Heart right ventricle (tissue), 16 donors: ENCODE measurements around the gene YEATS4. TPM values are rescaled to one million over a fixed set of nuclear protein-coding genes. Genes with fewer than 3 reads are reported as not detected.
A peak's percentile ranks its signal among the peaks of the same experiment; 100 is the strongest.

Source experiments
- ATAC-seq, 8 donors: fragments of 200-7000 bp; cut with Tn5 transposase; one replicate each; pipeline ENCODE4 v1.9.1; 2020; ENCODE audit warnings: mild to moderate bottlenecking in 8 of 8, moderate library complexity in 8 of 8, moderate number of reproducible peaks in 1 of 8
- DNase-seq, 2 donors: peaks; one replicate each; pipeline ENCODE4 v3.0.0-alpha.2; 2020
- H3K27ac ChIP-seq, 10 donors: fragments of 200-600 bp; sonication (generic) in 2 of 10; one replicate each; pipeline versions ENCODE4 v1.5.0 to v1.8.0; 2020 to 2022; ENCODE audit warnings: mild to moderate bottlenecking in 3 of 10
- H3K27me3 ChIP-seq, 7 donors: fragments of 200-600 bp; one replicate each; pipeline ENCODE4 v1.8.0; 2021 to 2022; ENCODE audit warnings: mild to moderate bottlenecking in 2 of 7
- H3K36me3 ChIP-seq, 9 donors: fragments of 200-600 bp; sonication (generic) in 1 of 9; one replicate each; pipeline versions ENCODE4 v1.5.0 to v1.8.0; 2020 to 2022; ENCODE audit warnings: mild to moderate bottlenecking in 2 of 9
- H3K4me1 ChIP-seq, 9 donors: fragments of 200-600 bp; sonication (generic) in 1 of 9; one replicate each; pipeline versions ENCODE4 v1.5.0 to v1.8.0; 2020 to 2022; ENCODE audit warnings: mild to moderate bottlenecking in 4 of 9
- H3K4me3 ChIP-seq, 10 donors: fragments of 200-600 bp; sonication (generic) in 2 of 10; one replicate each; pipeline versions ENCODE4 v1.5.0 to v1.8.0; 2020 to 2022; ENCODE audit warnings: mild to moderate bottlenecking in 7 of 10, moderate library complexity in 2 of 10
- H3K9me3 ChIP-seq, 11 donors: fragments of 200-600 bp in 10 of 11; sonication (generic) in 2 of 11; one replicate each; pipeline versions ENCODE4 v1.5.0 to v1.8.0; 2013 to 2022; ENCODE audit warnings: mild to moderate bottlenecking in 2 of 11, control low read depth in 1 of 11, moderate library complexity in 1 of 11
- CTCF ChIP-seq, 9 donors: fragments of 200-600 bp; sonication (generic) in 2 of 9; IDR thresholded peaks; one replicate each; pipeline versions ENCODE4 v1.5.0 to v1.8.0; 2021 to 2022; ENCODE audit warnings: antibody characterized with exemption in 9 of 9, mild to moderate bottlenecking in 5 of 9, moderate library complexity in 1 of 9
- WGBS, 2 donors: extraction: QIAGEN DNeasy Blood & Tissue Kit; methylation state at CpG; one replicate each; pipeline ENCODE4 v1.1.7; 2013; ENCODE audit warnings: inconsistent platforms in 1 of 2; 5-methylcytosine and 5-hydroxymethylcytosine counted together
- intact Hi-C, 10 donors: fragments of 100-400 bp; cut with DNase I; formaldehyde crosslinking; loops; one replicate each; pipeline versions ENCODE4 v1.11.1 to v1.14.2; 2022
- polyA plus RNA-seq, 2 donors: library from polyadenylated mRNA; stranded (reverse); fragments of 200-250 nt; gene quantifications; one replicate each; pipeline ENCODE4 v1.2.3, GENCODE V29; 2013
- total RNA-seq, 10 donors: library from RNA; stranded (reverse); fragmentation: NEBNext Ultra II Directional in 3 of 10; extraction: Animal tissue kit (Norgen Biotek cat#: 25700) in 3 of 10; gene quantifications; one replicate each; pipeline versions ENCODE4 v1.2.1 to v1.2.4, GENCODE V29; 2021 to 2023
- donor health status: Arrhythmogenic right ventricular cardiomyopathy.
- donor health status: ischemic (EF 13 %, LVEDD 7.1; RV severe dilation, severe dysfunction).
- donor health status: healthy with polysubstance abuse.
- donor health status: DM: no; HTN: yes; CAD: no.
- donor health status: DM: no; HTN: no; CAD: no.
- donor health status: ischemic (EF 25% LVEDD 6.9; RV normal size, moderate dysfunction).
- donor health status: ischemic (EF 25% LVEDD 5.7; RV mildly dilated, moderate dysfunction).
- donor health status: healthy.
- donor health status: DM: yes; HTN: yes; CAD: no.
- donor health status: Ischemic cardiomyopathy.
- donor health status: ischemic (EF 35%, LVEDD 5.7; RV mildly dilated, moderate dysfunction).
- donor health status: nonischemic (EF 11% LVEDD 7.7; RV severe dilation, severe dysfunction).
- donor health status: DM: yes; HTN: yes; CAD: no.
- donor health status: PGD.
- donor health status: ischemic (EF 29% LVEDD 5.4; RV normal size, mild dysfunction).
- donor health status: nonischemic (EF 23%, LVEDD 6.1; RV moderate dilation, normal function).

Gene YEATS4
- total and polyA plus RNA-seq, 12 donors = 2.8 to 13.1 (median 9.3) TPM

GRCh38 chr12:69321351-69321750, 38.2 kb upstream of the YEATS4 start:
- H3K4me3 ChIP-seq = no peak overlapping the region
- WGBS, 2 donors = 82 to 83% methylated on average over 1 of the region's 1 CpG
- no peak for DNase-seq
- ATAC-seq = no peak
- H3K4me1 ChIP-seq = no peaks in the 10 kb centered on the region
- H3K9me3 ChIP-seq = peaks cover 0 to 14% (median 0%) of the 10 kb centered on the region in 11 donors
- H3K36me3 ChIP-seq = no peaks in the 10 kb centered on the region
- H3K27ac ChIP-seq = no peak overlapping the region
- peaks cover 0 to 22% (median 0%) of the 10 kb centered on the region in 7 donors for H3K27me3 ChIP-seq
- TF ChIP-seq CTCF (IDR thresholded peaks at IDR 0.05) = no peak
- intact Hi-C loops = no loop called here

- ATAC-seq (no peak), DNase-seq (no peak)
- WGBS, 2 donors = 66 to 67% methylated on average over 2 of the region's 2 CpGs
- TF ChIP-seq CTCF (IDR thresholded peaks at IDR 0.05) = no peak
- Histone ChIP-seq H3K27me3 (peaks cover 0 to 57% (median 8%) of the 10 kb centered on the region in 7 donors), H3K4me3 (no peak overlapping the region), H3K4me1 (peaks cover 0 to 4% (median 0%) of the 10 kb centered on the region in 9 donors), H3K36me3 (no peaks in the 10 kb centered on the region), H3K27ac (no peak overlapping the region), H3K9me3 (no peaks in the 10 kb centered on the region)
- intact Hi-C loops = no loop called here
Measured at GRCh38 chr12:69324797-69325466, 34.6 kb upstream of the YEATS4 start.

GRCh38 chr12:69328426-69328825, 31.1 kb upstream of the YEATS4 start:
- Histone ChIP-seq H3K27ac (peak overlapping the region in 1 of 10 donors; percentile 87), H3K4me1 (peaks cover 0 to 26% (median 7%) of the 10 kb centered on the region in 9 donors), H3K9me3 (no peaks in the 10 kb centered on the region), H3K36me3 (no peaks in the 10 kb centered on the region), H3K27me3 (peaks cover 0 to 65% (median 7%) of the 10 kb centered on the region in 7 donors), H3K4me3 (no peak overlapping the region)
- intact Hi-C loops = no loop called here
- ATAC-seq (no peak), DNase-seq (no peak)
- TF ChIP-seq CTCF (IDR thresholded peaks at IDR 0.05) = no peak
- WGBS, 2 donors = 59 to 74% methylated on average over 3 of the region's 3 CpGs

- intact Hi-C loops = no loop called here
- DNase-seq = no peak
- no peak for TF ChIP-seq CTCF (IDR thresholded peaks at IDR 0.05)
- H3K27me3 ChIP-seq = peaks cover 0 to 64% (median 7%) of the 10 kb centered on the region in 7 donors
- peaks cover 0 to 31% (median 7%) of the 10 kb centered on the region in 9 donors for H3K4me1 ChIP-seq
- WGBS, 2 donors = 69 to 83% methylated on average over 8 of the region's 8 CpGs
- no peaks in the 10 kb centered on the region for H3K9me3 ChIP-seq
- H3K36me3 ChIP-seq = no peaks in the 10 kb centered on the region
- peak overlapping the region in 1 of 10 donors; percentile 87 for H3K27ac ChIP-seq
- peak in 1 of 8 donors; percentile 28 for ATAC-seq
- H3K4me3 ChIP-seq = peak overlapping the region in 3 of 10 donors; percentile 51 to 61 (median 54)
Measured at GRCh38 chr12:69329669-69330428, 29.7 kb upstream of the YEATS4 start.
